HG03025 (cell line): ENCODE measurements around the gene DLK1.

ENCODE experiments used
- ATAC-seq: cut with Tn5 transposase; IDR thresholded peaks from one replicate; pipeline ENCODE4 v1.9.1; 2021; ENCODE audit warnings: mild to moderate bottlenecking, moderate library complexity; ENCODE audit not compliant: unreplicated experiment, low FRiP score

The DLK1 gene

DNA sequence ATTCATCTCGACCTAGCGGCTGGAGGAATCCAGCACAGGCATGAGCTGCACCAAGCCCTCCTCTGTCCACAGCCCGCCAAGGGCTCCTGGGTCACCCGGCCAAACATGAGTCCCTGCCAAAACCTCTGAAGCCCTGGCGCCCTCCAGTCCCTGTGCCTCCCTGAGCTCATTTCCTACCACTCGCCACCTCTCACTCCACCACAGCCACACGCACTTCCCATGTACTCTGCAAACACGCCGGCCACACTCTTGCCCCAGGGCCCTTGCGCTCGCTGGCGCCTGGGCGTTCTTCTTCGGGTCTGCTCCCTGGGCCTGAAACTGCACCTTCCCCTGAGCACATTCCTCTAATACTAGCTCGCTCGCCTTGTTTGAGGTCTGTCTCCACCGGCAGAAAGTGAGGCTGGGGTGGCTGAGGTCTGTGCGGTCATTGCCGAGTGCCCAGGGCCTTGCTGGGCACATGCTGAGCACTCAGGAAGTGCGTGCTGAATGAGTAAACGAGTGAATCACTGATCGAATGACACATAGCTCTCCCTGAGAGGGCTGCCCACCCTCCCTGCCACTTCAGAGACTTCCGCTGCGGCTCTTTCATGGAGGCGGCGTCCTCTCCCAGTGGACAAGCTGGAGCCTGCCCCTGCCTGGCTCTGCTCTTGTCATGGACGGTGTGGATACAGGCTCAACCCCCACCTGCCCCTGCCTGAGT lies 33.7 kb upstream of the DLK1 start:
- ATAC-seq = no peak

DNA sequence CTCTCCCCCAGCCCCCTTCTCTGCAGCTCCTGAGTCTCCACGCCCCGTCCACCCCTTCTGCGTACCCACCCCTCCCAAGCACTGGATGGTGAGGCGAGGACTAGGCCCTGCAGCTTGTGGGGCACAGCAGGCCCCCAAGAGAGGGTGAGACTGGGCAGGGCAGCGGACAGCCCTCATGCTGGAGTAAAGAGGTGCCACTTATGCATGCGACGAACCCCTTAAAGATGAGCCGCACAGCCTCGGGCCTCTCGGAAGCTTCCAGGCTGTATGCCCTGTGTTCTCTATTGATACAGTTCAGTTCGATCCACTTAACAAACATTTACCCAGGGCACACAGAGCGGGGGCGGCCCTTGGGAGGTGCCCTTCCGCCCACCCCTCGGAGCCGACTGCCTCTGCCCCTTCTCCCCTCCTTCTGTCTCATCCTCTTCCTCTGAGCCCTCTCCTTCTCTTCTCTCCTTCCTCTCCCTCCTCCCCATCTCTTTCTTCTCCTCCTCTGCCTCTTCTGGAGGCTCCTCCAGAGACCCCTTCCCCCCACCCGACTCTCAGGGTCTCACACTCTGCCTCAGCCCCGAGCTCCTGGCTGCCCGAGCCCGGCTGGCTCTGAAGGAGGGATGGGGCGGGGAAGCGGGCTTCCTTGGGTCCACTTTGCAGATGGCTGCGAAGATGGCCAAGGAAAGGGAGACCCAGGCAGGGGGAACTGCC lies 32.7 kb upstream of the DLK1 start:
- ATAC-seq = no peak

DNA sequence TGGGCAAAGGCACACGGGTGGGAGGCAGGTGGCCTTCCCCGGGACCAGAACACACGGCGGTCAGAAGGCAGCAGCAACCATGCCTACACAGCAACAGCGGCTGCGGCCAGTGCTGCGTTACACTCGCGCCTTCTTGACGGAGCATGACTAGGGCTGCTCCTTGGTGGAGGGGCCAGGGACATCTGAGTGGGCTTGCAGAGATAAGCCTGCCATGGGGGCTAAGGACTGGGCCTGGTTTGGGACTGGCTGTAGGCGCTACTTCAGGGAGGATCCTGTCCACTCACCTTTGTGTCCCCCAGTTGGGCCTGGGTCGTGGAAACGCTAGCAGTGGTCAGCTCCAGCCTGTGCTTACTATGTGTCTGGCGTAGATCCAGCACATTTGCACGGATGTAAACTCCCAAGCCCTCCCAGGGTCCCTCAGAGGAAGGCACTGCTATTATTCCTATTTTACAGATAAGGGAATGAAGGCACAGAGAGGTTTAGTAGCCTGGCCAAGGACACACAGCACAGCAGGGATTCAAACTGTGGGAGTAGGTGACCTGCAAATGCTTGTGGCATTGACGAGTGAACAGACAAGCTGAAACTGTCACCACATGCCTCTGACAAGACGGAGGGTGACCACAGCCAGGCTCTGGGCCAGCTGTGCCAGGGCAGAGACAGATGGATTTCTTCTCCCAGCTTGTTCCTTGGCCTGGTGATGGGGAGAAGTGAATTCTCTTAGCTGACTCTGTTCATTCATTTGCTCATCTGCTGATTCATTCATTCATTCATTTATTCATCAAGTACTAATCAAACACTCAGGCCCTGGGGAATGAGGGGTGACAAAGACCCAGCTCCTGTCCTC lies 31.9 kb upstream of the DLK1 start:
- no peak for ATAC-seq

DNA sequence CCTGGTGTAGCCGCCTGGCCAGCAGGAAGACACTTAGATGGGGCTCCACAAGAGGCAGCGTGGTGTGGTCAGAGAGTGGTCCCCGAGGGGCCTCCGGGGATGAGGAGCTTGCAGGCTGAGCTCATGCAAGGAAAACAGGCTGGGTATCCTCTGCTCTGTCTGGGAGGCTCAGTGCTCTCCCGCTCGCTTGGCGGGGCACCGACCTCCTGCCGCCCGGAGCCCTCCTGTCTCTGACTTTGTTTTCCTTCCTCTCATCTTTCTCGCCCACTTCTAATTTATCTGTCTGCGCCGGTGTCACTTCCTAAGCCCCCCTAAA lies 31.3 kb upstream of the DLK1 start:
- ATAC-seq = no peak

DNA sequence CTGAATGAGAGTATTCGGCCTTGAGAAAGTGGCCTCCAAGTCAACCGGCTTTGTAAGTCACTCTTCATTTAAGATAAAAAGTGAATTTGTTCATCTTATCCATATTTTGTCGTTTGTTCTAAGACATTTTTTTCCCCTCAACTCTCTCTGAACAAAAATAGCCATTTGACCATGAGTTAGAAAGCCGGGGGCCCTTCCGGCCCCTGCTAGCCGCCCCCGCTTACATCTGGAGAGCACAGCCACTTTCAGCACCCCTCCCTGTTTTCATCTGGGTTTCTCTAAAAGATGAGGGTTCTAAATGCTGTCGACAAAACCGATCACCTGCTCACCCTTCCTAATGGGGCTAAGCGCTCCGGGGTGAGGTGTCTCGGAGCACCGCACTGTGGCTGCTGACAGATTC lies 30.7 kb upstream of the DLK1 start:
- ATAC-seq = no peak

DNA sequence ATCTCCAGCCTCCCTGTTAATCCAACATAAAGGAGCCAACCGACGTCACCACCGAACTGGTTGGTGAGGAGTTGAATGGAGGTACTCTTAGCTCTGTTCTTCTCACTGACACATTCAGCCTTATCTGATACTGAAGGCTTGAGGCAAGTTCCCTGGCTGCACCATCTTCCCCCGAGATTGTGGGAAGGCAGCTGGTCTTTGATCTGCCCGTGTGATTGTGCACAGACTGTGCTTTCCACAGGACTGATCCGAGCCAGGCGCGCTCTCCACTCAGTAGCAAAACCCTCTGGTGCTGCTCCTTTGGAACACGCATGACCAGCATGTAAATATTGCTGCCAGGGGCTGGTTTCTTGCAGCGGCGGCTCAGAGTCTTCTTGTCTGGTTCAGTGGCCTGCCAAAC lies 30.1 kb upstream of the DLK1 start:
- ATAC-seq = no peak

DNA sequence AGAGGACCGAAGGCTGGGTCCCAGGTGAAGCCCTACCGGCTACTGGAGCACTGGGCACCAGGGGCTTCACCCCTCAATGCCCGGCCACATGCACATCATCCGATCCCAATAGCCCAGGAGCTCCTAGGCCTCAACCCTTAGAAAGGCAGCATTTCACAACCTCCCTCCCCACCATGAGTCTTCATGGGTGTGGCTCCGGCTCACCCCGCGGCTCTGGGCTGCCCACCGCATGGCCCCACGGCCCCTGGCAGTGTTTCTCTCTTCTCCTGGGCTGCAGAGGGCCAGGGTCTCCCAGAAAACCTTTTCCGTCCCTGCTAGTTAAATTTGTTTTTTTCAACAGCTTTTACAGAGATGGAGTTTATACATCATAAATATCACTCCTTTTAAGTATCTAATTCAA lies 28.6 kb upstream of the DLK1 start:
- no peak for ATAC-seq

DNA sequence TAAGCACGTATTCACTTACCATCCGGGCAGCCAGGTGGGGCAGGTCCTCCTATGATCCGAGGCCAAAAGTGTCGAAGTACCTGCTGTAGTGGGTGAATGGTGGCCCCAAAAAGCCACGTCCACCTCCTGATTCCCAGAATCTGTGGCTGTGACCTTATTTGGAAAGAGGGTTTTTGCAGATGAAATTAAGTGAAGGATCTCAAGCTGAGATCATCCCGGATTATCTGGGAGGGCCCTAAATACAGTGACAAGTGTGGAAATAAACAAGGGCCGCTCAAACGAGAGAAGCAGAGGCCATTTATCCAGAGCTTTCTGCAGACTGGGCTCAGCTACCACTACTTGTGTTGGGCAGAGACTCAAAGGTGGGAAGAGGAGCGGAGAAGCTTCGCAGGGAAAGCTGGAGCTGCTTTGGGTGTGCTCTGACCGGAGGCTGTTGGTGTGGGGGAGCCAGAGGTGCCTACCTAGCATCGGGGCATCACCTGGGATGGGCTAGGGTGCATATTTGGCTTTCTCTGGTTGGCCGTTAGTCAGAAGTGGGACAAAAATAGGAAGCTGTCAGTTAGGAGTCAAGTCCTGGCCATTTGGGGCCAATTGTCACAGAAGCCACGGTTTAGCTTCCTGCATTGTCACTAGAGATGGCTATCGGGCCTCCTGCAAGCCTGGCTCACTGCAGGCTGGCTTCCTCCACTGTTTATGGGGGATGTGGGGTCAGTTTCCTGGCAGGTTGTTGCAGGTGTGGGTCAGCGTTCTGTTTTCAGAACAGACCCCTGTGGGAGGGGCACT lies 27.8 kb upstream of the DLK1 start:
- ATAC-seq = no peak

DNA sequence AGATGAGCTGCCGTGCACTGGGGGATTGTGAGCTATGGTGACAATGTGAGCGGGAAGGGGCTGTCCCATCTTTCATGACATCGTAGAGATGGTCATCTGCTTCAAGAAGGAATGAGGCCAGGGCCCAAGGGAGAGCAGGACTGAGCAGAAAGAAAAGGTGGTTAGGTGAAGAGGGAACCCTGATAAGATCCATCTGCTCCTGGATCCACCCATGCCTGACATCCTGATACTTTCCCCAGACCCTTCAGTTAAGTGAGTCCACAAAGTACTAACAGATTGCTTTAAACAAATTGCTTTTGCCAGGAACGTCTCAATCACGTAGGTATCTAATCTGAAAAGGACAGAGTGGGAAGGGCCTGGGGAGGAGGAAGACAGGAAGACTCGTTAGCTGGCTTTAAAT lies 25.4 kb upstream of the DLK1 start:
- ATAC-seq = no peak

DNA sequence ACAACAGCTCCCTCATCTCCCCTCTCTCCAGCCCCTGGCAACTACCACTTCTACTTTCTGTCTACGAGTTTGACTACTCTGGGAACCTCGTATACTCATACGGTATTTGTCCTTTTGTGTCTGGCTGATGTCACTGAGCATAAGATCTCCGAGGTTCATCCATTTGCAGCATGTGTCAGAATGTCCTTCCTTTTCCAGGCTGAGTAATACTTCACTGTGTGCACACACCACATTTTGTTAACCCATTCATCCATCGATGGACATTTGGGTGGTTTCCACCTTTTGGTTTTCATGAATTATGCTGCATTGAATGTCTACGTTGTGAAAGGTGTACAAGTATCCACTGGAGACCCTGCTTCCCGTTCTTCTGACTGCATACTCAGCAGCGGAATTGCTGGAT lies 24.1 kb upstream of the DLK1 start:
- ATAC-seq = no peak

DNA sequence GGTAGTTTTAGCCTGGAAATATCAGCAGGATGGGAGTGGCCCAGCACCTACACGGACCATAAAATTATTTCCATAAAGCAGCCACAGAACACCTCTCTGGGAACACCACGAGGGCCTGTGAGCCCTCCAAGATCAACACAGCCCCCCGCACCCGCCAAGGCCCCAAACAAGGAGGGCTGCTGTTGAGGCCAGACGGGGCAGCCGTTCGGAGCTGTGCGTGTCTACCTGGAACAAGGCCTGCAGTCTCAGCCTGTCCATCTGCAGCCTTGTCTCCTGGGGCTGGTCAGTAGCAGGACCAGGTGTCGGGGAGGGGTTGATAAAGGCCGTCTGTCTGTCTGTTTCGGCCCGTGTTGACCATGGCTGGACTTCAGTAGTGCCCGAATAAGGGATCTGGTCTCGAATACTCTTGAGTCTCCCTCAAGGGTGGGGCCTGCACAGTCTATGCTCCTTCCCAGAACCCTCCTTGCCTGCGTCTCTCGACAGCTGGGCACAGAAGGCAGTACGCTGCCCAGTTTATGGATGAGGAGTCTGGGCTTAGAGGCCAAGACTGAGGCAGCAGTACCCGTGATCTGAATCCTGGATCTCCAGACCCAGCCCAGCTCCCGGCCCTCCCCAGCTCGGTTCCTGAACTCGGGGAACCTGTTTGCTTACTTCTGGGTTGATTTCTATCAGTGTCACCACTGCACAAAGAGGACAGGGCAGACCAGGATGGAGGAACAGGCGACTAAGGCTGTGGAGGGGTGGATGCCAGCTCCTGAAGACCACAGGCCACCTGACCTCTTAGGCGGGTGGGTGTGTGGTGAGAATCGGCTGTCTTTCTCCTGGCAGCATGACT lies 23.1 kb upstream of the DLK1 start:
- ATAC-seq = no peak

DNA sequence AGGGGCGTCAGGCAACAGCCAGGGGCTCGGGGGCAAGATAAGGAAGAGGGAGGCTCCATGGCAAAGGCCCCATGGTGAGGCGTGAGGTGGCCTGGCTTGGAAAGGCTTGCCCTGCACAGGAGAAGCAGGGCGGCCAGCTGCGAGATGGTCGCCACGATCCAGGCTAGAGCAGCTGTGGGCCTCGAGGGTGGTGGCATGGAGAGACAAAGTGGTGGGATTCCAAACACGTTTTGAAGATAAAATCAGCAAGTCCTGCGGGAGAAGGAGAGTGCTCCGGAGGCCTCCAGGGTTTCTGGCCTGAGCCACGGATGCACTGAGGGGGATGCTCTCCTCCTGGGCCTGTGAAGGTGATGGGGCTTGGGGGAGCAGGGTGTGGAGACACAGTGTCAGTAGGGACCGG lies 20.5 kb upstream of the DLK1 start:
- no peak for ATAC-seq

DNA sequence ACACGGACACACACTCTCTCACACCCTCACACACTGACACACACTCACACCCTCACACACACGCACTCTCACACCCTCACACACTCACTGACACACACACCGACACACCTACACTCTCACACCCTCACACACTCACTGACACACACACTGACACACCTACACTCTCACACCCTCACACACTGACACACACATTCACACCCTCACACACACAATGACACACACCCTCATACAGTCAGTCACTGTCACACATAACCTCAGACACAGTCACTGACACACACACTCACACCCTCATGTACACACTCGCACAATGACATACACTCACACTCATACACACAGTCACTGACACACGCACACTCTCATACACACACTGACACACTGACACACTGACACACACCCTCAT lies 19.8 kb upstream of the DLK1 start:
- no peak for ATAC-seq

DNA sequence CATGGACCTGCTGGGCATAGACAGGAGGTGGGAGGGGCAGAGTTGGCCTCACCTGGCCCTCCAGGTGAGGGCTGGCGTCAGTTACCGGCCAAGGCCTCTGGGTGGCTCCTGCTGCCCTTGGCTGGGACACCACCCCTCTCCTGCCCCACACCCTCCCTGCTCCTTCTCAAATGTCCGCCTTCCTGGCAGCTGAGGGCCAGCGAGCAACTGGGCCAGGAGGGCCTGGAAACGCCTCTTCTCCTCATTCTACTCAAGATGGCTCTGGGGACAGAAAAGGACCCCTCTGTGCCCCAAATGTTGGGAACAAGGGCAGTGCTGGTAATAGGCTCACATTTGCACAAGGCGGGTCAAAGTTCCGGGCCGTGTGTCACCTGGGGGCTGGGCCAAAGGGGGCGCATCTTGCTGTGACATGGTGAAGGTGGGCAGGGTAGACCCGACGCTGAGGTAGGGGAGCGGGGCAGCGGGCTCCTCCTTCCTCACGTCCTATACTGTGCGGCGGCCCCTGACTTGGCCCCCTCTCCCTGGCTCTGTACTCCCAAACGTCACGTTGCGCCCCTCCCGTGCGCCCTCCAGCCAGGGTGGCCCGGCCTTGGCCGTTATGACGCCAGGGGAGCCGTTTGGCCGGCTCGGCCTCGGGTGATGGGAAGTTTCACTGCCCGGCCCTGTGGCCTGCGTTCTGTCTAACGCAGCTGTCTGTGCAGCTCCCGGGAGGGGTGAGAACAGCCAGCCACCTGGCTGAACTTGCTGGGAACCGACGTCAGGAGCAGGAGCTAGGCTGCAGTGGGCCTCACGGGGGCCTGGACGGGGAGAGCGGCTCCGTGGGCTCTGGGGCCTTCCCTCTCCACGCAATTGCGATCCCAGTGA lies 18.0 kb upstream of the DLK1 start:
- no peak for ATAC-seq

DNA sequence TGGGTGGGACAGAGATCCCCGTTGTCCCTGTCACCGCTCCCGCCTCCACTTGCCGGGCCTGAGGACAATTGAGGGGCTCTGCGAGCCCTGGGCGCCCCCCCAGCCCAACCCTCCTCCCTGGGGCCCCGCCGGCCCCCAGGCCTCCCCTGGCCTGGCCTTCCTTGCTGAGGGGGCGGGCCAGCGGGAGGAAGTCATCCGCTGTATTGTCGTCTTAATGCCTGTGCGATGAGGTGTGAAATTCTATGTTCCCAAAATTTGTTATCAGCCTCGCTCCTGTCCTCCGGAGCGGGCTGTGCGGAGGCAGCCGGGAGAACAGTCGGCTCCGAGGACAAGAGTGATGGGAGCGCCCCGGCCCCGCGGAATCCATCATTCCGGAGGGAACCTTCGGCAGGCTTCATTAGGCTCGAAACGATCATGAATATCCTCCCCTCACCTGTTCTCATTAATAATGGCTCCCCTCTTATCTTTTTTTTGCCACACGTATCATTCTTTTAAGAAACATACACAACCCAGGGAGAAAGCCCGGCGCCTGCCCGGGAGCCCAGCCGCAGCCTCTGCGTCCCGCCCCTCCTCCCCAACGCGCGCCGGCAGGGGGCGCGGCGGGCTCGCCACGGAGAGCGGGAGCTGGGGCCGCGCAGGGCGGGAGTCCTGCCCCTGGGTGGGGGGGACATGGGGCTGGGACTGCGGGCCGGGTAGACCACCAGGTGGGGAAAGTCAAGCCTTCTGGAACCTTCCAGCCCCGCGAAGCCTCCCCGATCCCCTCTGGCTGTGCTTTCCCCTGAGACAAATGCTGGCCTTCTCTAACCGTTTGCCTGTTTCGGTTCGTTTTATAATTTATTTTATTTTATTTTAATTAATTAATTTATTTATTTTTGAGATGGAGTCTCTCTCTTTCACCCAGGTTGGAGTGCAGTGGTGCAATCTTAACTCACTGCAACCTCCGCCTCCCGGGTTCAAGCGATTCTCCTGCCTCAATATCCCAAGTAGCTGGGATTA lies 17.1 kb upstream of the DLK1 start:
- ATAC-seq = no peak

DNA sequence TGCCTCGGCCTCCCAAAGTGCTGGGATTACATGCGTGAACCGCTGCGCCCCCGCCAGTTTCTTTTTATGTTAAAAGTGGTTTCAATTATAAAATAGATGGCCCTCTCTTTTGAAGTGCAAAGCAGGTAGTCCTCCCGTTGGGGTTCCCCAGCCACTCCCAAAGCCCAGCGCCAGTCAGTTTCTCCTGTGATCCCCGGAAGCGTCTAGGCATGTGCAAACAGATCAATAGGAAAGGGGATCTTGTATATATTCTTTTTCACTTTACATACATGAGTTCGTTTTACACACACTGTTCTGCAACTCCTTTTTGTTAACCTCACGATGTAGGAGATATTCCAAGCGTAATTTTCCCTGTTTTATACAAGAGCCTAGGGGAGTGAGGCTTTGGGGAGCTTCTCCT lies 16.3 kb upstream of the DLK1 start:
- no peak for ATAC-seq

DNA sequence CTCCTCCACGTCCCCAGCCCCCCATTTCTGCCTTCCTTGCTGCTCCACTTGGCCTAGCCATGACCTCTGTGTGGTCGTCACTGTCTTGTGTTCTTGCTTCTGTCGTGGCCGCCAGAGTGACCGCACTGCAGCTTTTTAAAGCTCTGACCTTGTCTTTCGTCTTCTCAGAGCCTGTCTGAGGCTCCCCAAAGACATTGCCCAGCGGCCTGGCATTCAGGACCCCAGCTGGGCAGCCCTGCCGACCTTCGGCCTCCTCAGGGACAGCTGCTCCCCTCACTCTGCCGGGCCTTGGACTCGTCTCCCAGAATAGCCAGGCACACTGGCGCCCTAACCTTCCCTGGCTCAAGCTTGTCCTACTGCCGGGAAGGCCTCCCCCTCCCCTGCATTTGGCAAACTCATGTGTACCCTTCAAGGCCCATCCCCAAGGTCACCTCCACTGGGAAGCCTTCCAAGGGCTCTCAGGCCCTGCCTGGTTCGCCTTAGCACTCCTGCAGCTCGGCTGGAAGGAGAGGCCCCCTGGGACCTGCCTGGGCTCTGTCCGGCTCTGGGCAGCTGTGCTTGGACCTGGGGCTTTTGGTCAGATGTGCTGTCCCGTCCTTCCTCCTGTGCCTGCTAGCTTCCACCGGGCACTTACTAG lies 15.7 kb upstream of the DLK1 start:
- no peak for ATAC-seq

DNA sequence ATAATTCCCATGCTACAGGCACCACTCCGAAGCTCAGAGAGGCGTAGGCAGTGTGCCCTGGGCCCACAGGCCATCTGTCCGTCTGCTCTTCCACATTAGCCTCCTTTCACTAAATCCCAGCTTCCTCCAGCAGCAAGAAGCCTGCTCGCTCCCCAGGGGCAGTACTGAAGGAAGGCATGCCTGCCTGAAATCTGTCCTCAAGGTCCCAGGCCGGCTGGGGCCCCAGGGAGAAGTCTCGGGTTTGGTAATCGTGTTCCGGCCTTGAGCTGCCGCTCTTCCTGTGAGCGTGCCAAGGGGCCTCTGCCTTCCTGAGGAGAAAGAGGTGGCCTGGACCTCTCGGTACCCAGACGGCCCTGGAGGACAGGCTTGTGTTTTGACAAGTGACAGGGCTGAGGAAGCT lies 15.2 kb upstream of the DLK1 start:
- ATAC-seq = no peak
